ENCODE measurements around the gene PVRIG.
"Not testable (repeated sequence)": the region's sequence is repeated elsewhere in the genome, so short reads cannot be mapped to it uniquely, and the experiment has no call there.

The PVRIG gene

GRCh38 chr7:100192969-100193368, 26.8 kb upstream of the PVRIG start:
- in situ Hi-C loops (cut with MboI; ENCODE audit: low sequenced_read_pairs) = no loop called here

DNA sequence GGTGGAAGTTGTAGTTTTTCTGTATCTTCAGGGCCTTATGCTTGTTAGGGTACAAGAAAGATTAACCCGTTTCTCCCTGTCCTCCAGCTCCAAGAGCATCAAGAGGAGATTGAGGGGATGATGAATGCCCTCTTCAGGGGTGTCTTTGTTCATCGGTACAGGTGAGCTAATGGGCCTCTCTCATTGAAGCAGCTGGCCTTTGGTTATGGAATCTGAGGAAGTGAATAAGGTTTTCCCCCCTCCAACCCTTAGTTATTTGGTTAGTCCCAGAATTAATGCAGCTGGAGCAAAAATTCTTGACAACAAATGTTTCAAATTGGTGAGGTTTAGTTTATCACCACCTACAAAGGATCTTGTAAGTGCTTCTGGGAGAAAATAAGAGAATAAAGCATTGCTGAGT, 24.5 kb upstream of the PVRIG start:
- in situ Hi-C loops (cut with MboI; ENCODE audit: low sequenced_read_pairs) = no loop called here

- in situ Hi-C loops (cut with MboI; ENCODE audit: low sequenced_read_pairs) = not testable (repeated sequence)
Observed at GRCh38 chr7:100195901-100196322, 23.8 kb upstream of the PVRIG start.

GRCh38 chr7:100198266-100198665, 21.5 kb upstream of the PVRIG start:
- in situ Hi-C loops (cut with MboI; ENCODE audit: low sequenced_read_pairs) = no loop called here

DNA sequence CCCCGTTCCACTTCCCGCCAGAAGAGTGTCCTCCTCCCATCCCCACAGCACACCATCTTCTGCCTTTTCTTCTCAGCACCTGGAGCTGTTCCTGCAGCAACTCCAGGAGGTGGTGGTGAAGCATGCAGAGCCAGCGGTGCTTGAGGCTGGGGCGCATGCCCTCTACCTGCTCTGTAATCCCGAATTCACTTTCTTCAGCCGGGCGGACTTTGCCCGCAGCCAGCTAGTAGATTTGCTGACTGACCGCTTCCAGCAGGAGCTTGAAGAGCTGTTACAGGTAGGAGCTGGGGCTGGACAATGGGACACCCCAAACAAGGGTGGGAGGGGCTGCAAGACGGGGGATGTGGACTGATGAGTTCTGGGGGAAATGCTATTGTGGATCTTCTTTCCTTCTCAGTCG, 19.1 kb upstream of the PVRIG start:
- in situ Hi-C loops (cut with MboI; ENCODE audit: low sequenced_read_pairs) = no loop called here

DNA sequence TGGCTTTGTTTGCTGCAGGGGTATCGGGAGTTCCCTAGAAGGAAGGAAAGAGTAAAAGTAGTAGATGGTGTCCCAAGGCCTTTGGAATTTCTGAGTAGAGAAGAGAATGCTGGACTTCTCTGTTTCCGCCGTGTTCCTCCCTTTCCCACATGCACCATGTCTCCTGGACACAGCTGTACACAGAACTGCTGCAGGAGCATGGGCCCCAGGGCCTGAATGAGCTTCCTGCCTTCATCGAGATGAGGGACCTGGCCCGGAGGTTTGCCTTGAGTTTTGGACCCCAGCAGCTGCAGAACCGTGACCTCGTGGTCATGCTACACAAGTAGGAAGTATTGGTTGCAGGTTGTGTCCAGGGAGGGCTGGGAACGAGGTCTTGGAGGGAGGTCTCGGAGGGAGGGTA, 15.3 kb upstream of the PVRIG start:
- in situ Hi-C loops (cut with MboI; ENCODE audit: low sequenced_read_pairs) = no loop called here

DNA sequence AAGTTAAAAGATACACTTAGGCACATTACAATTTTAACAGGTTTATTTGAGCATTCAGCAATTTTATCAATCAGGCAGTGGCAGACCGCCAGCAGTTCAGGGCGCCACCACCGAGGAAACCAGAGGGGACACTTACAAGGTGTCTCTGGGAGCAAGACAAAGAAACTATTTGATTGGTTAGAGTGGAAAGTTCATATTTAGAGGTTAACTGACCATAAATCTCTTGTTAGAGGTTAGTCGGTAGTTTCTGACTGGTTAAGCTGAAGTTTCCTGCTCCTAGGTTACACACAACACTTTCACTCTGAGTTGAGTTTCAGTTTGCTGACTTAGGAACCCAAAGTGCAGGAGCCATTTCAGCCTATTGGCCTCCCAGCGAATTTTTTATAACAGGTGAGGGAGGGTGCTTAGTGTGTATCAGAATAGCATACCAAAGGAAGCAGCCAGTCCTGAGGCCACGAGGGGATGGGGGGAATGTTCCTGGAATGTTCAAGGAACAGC, 10.8 kb upstream of the PVRIG start:
- in situ Hi-C loops (cut with MboI; ENCODE audit: low sequenced_read_pairs) = no loop called here

- in situ Hi-C loops (cut with MboI; ENCODE audit: low sequenced_read_pairs) = no loop called here
Observed at GRCh38 chr7:100209493-100209892, 10.3 kb upstream of the PVRIG start.

DNA sequence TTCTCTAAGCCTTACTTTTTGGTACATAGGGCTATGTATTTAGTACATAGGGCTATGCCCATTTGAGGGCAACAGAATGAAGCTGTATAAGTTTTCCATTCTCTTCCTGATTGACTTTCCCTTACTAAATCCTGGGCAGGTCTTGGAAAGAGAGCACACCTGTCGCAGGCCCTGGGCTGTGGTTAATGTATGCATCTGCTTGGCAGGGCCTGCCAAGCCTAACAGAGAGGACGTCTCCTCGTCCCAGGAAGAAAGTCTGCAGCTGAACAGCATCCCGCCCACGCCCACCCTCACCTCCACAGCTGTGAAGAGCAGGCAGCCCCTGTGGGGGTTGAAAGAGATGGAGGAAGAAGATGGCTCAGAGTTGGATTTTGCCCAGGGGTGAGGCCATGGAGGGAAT, 8.9 kb upstream of the PVRIG start:
- in situ Hi-C loops (cut with MboI; ENCODE audit: low sequenced_read_pairs) = no loop called here

GRCh38 chr7:100211342-100211780, 8.4 kb upstream of the PVRIG start:
- in situ Hi-C loops (cut with MboI; ENCODE audit: low sequenced_read_pairs) = no loop called here

GRCh38 chr7:100212631-100213286, 7.0 kb upstream of the PVRIG start:
- in situ Hi-C loops (cut with MboI; ENCODE audit: low sequenced_read_pairs) = no loop called here

DNA sequence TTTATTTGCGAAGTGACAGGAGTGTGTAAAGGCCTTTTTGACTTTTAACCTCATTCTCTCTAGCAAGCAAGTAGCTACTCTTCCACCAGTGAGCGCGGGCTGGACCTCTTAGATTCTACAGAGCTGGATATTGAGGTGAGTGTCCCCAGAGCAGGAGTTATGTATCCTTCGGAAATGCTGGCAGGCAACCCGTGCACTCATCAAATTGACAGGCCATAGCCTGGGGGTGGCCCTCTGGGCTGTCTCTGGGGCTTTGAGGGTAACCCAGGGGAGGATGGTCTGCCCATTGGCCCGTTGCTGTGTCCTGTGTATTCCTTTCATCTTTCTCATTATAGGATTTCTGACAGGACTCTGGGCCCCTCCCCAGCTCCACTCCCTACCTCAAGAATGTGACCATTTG, 6.1 kb upstream of the PVRIG start:
- in situ Hi-C loops (cut with MboI; ENCODE audit: low sequenced_read_pairs) = no loop called here

DNA sequence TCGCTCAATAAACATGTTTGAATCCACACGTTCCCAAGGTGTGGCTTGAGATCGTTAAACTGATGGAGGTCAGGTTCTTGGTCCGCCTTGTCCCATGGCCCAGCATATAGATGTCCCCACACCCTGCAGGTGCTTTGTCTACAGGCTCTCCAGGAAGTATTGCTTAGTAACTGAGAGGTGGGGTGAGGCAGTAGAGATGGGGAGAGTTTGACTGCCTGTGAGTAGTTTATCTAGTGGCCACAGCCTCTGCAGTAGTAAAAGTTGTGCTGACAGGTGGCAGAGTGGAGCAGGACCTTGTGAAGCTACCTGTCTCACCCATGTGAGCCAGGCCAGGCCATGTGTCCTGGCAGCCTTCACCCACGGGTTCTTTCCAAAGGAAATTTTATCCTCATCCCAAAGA, 5.4 kb upstream of the PVRIG start:
- in situ Hi-C loops (cut with MboI; ENCODE audit: low sequenced_read_pairs) = not testable (repeated sequence)

DNA sequence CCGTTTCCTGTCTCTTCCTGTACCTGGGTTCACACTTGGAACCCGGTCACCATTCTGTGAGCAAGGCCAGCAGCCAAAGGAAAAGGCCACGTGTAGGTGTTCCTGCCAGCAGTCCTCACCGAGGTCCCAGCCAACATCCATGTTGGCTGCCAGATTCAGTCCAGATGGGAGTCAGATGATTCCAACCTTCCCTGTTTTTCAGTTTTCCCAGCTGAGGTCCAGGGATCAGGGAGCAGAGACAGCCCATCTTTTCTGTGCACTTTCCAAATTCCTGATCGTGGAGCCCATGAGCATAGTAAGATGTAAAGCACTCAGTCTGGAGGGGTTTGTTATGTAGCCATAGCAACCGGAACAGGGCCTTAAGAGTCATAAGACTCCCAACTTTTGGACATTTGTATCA, 3.9 kb upstream of the PVRIG start:
- in situ Hi-C loops (cut with MboI; ENCODE audit: low sequenced_read_pairs) = no loop called here

DNA sequence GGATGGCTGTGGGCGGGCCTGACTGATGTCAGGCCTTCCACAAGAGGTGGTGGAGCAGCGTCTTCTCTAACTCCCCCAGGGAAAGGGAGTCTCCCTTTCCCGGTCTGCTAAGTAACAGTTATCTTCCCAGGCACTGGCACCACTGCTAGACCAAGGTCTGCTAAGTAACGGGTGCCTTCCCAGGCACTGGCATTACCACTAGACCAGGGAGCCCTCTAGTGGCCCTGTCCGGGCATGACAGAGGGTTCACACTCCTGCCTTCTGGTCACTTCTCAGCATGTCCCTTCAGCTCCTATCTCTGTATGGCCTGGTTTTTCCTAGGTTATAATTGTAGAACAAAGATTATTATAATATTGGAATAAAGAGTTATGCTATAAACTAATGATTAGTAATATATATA, 1.8 kb upstream of the PVRIG start:
- in situ Hi-C loops (cut with MboI; ENCODE audit: low sequenced_read_pairs) = not testable (repeated sequence)

GRCh38 chr7:100219271-100219737, 445 bp upstream of the PVRIG start:
- in situ Hi-C loops (cut with MboI; ENCODE audit: low sequenced_read_pairs) = no loop called here

DNA sequence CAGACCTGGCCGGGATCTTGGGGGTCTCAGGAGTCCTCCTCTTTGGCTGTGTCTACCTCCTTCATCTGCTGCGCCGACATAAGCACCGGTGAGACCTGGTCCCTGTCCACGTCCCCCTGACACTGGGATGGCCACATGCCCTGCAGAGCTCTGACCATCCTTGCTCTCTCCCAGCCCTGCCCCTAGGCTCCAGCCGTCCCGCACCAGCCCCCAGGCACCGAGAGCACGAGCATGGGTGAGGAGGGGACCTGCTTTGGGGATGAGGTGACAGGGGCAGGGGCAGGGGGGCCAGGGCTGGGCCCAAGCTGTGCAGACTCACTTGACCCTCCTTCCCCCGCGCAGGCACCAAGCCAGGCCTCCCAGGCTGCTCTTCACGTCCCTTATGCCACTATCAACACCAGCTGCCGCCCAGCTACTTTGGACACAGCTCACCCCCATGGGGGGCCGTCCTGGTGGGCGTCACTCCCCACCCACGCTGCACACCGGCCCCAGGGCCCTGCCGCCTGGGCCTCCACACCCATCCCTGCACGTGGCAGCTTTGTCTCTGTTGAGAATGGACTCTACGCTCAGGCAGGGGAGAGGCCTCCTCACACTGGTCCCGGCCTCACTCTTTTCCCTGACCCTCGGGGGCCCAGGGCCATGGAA, 959 bp downstream of the PVRIG start:
- in situ Hi-C loops (cut with MboI; ENCODE audit: low sequenced_read_pairs) = no loop called here

- in situ Hi-C loops (cut with MboI; ENCODE audit: low sequenced_read_pairs) = no loop called here
Observed at GRCh38 chr7:100221231-100221718, 1.5 kb downstream of the PVRIG start.

DNA sequence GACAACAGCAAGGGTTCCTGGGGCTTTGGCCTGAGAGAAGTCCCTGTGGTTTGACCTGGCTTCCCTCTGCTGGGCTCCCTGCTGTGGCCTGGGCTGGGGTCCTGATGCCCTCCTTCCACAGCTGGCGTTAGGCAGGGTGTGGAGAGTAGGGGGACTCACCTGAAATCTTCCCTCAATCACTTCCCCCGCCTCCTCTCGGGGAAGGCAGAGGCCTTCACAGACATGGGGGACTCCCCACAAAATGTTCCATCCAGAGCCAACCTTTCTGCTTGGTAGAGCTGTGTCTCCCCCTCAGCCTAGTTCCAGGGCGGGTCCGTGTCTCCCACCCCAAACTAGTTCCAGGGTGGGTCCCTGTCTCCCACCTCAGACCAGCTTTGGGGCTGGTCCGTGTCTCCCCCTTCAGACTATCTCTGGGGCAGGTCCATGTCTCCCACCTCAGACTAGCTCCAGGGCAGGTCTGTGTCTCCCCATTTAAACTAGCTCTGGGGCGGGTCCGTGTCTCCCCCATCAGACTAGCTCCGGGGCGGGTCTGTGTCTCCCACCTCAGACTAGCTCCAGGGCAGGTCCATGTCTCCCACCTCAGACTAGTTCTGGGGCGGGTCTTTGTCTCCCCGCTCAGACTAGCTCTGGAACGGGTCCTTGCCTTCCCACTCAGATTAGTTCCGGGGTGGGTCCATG, 2.2 kb downstream of the PVRIG start:
- in situ Hi-C loops (cut with MboI; ENCODE audit: low sequenced_read_pairs) = no loop called here

- in situ Hi-C loops (cut with MboI; ENCODE audit: low sequenced_read_pairs) = no loop called here
Observed at GRCh38 chr7:100222445-100223132, 2.8 kb downstream of the PVRIG start.

- in situ Hi-C loops (cut with MboI; ENCODE audit: low sequenced_read_pairs) = not testable (repeated sequence)
Observed at GRCh38 chr7:100223376-100223927, 3.7 kb downstream of the PVRIG start.
